ENCODE results near the gene PHLPP2.
"Not testable (repeated sequence)": the region's sequence is repeated elsewhere in the genome, so short reads cannot be mapped to it uniquely, and the experiment has no call there.

The PHLPP2 gene

DNA sequence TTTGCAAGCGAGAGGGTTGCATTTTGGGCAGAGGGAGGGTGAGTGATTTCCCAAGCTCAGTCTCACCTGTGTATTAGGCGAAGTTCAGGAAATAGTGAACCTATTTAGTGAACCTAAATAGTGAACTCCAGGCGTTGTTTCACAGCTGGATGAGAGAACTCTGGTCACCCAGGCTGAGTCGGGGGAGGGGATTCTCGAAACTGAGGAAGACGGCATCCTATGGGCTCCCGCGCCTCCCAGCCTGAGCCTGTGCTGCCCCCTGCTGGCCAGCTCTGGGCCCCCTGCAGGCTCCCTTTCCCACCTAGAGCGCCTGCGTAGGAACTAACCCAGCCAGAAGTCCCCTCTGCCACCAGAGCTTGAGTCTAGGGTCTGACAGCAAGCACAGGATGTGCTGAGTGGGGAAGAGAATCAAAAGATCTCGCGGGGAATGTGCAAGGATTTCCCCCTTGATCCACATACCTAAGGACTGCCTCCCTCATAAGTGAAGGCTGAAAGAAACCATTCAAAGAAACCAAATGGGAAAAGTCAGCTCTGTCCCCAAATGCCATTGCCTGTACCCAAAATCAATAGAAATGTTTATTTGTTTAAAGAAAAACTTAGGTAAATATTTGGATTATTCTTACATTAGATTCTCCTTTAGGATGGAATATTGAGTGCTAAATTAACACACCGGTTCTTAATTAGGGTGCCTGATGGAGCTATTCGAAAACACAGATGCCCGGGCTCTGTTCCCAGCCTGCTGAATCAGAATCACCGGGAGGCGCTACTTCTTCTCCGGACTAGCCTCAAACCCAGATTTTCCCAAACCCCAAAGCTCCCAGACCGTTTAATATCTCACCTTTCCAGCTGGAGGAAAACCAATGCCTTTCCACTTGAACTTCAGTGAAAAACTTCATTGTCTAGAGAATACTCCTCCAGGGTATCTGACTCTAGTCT lies 113.3 kb downstream of the PHLPP2 start:
- DNase-seq = peak; percentile 86

DNA sequence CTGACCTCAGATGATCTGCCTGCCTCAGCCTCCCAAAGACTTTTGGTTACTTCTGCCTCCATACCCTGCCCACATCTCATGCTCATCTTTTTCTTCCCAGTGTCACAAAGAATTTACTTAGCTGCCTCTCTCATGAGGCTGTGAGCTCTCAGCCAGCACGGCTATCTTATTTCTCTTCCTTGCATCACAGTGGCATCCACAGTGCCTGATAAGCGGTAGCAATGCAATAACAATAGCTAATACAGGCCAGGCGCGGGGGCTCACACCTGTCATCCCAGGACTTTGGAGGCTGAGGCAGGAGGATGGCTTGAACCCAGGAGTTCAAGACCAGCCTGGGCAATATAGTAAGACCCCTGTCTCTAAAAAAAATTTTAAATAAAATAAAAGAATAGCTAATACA lies 114.1 kb downstream of the PHLPP2 start:
- DNase-seq = no peak

DNA sequence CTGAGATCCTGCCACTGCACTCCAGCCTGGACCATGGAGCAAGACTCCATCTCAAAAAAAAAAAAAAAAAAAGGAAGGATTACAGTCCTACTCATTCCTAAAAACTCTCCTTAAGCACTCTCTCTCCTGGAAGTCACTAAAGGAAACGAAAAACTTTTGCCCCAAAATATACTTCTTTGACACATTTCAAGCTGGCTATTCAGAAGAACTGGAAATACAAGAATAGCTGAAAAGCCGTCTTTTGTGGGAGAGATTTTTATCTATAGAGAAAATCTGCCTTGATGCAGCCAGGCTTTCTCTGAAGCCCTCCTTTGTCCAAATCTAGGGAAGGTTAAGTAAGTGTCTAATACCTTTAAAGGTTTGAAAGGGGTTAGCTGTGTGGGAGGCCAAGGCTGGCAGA lies 115.4 kb downstream of the PHLPP2 start:
- DNase-seq = no peak

DNA sequence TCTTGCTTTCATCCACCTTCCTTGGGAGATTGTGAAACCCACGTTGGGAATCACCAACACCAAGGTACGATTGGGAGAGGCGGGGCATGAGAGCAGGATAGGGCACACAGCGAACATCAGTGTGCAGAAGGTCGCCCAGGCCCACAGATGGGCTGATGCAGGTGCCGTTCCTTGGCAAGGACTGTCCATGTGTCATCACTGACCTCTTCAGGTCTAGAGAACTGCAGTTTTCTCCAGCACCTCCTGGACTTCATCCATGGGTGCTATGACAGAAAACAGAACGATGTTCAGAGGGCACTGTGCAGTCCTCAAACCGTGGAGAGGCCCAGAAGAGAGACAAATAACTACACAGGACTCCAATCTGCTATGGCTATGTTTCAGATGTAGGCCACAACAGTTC lies 123.7 kb downstream of the PHLPP2 start:
- no peak for DNase-seq

DNA sequence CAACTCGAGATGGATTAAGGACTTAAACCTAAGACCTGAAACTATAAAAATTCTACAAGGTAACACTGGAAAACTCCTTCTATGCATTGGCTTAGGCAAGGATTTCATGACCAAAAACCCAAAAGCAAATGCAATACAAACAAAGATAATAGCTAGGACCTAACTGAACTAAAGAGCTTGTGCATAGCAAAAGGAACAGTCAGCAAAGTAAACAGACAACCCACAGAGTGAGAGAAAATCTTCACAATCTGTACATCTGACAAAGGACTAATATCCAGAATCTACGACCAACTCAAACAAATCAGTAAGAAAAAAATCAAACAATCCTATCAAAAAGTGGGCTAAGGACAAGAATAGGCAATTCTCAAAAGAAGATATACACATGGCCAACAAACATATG lies 126.1 kb downstream of the PHLPP2 start:
- DNase-seq = not testable (repeated sequence)

DNA sequence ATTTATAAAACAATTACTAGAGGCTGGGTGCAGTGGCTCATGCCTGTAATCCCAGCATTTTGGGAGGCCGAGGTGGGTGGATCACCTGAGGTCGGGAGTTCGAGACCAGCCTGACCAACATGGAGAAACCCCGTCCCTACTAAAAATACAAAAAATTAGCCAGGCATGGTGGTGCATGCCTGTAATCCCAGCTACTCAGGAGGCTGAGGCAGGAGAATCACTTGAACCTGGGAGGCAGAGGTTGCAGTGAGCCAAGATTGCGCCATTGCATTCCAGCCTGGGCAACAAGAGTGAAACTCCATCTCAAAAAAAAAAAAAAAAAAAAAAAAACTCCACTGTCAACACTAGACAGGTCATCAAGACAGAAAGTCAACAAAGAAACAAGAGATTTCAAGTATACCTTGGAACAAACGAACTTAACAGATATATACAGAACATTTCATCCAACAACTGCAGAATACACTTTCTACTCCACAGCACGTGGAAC lies 129.1 kb downstream of the PHLPP2 start:
- not testable (repeated sequence) for DNase-seq
